Measurements from ENCODE around the gene PCDHB1. TPM values are rescaled to one million over a fixed set of nuclear protein-coding genes. Genes with fewer than 3 reads are reported as not detected.

Gene PCDHB1
- total RNA-seq, 6 donors from 2014 or later: 0.09 to 1.0 (median 0.19) TPM

DNA sequence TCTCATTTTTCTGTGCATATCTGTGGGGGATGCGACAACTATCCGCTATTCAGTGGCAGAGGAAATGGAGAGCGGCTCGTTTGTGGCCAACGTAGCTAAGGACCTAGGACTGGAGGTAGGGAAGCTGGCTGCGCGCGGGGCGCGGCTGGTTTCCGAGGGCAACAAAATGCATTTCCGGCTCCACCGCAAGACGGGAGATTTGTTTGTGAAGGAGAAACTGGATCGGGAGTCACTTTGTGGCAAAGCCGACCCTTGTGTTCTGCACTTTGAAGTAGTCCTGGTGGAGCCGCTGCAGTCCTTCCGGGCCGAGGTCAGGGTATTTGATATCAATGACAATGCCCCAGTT is 320 bp downstream of the PCDHB1 start:
- no peak overlapping the region for H3K27ac ChIP-seq
- ATAC-seq (ENCODE audit: low FRiP score in 2 of 2): peak in 1 of 2 donors; percentile 23
- H3K9me3 ChIP-seq: no peaks in the 10 kb centered on the region
- H3K27me3 ChIP-seq: no peaks in the 10 kb centered on the region
- peak overlapping the region; percentile 37 to 59 (median 52) for H3K4me3 ChIP-seq
- no peaks in the 10 kb centered on the region for H3K36me3 ChIP-seq
- no peaks in the 10 kb centered on the region for H3K4me1 ChIP-seq
- 11 to 14% methylated on average over 18 to 19 of the region's 19 CpGs for WGBS, 2 donors
- TF ChIP-seq, protein P1, sequence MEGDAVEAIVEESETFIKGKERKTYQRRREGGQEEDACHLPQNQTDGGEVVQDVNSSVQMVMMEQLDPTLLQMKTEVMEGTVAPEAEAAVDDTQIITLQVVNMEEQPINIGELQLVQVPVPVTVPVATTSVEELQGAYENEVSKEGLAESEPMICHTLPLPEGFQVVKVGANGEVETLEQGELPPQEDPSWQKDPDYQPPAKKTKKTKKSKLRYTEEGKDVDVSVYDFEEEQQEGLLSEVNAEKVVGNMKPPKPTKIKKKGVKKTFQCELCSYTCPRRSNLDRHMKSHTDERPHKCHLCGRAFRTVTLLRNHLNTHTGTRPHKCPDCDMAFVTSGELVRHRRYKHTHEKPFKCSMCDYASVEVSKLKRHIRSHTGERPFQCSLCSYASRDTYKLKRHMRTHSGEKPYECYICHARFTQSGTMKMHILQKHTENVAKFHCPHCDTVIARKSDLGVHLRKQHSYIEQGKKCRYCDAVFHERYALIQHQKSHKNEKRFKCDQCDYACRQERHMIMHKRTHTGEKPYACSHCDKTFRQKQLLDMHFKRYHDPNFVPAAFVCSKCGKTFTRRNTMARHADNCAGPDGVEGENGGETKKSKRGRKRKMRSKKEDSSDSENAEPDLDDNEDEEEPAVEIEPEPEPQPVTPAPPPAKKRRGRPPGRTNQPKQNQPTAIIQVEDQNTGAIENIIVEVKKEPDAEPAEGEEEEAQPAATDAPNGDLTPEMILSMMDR (IDR thresholded peaks at IDR 0.05): no peak
- DNase-seq: peak in 1 of 2 donors; percentile 86

DNA sequence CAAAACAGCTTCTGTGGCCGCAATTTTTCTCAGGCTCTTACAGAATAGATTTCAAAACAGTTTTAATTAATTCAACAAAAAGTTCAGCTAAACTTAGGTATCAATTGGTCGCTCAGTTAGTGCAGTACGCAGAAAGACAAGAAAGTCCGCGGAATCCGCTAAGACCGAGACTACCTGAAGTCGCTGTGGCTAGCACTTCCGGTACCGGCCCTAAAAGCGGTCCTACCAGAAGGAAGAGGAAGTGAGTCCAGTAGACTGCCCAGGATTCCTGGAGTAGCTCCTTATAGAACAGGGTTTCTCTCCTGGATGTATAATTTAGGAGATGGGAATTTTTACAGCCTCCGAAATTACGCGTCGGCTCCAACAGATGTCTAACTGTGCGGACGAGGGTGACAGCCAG is 26.7 kb downstream of the PCDHB1 start:
- ATAC-seq (ENCODE audit: low FRiP score in 2 of 2) (no peak), DNase-seq (no peak)
- TF ChIP-seq, protein P1 (IDR thresholded peaks at IDR 0.05): no peak
- TF ChIP-seq POLR2AphosphoS5 (IDR thresholded peaks at IDR 0.05) (no peak), EP300 (IDR thresholded peaks at IDR 0.05) (no peak), POLR2A (IDR thresholded peaks at IDR 0.05) (no peak)
- Histone ChIP-seq H3K27me3 (no peaks in the 10 kb centered on the region), H3K36me3 (no peaks in the 10 kb centered on the region), H3K9me3 (peaks cover 0 to 15% (median 6%) of the 10 kb centered on the region in 4 donors), H3K4me3 (peak overlapping the region in 2 of 4 donors; percentile 2 to 27), H3K4me1 (no peaks in the 10 kb centered on the region), H3K27ac (no peak overlapping the region)
- 45 to 51% methylated on average over 17 of the region's 17 CpGs for WGBS, 2 donors

DNA sequence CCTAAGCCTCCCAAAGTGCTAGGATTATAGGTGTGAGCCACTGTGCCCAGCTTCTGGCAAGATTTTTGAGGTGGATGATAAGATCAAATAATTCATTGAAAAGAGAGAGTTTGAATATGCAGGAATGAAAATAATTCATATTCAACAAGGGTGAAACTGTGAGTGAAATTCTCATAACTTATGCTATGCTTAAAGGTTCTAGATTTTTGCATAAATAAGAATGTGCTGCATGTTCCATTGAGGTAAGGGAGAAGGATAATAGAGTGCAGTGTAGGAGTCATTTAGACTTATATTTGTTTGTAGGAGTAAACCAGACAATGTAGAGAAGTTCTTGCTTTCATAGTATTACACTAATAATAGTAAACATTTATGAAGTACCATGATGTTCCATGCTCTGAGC is 31.1 kb downstream of the PCDHB1 start:
- Histone ChIP-seq H3K4me3 (no peak overlapping the region), H3K36me3 (no peaks in the 10 kb centered on the region), H3K9me3 (peaks cover 2 to 11% (median 7%) of the 10 kb centered on the region in 4 donors), H3K4me1 (peaks cover 0 to 2% (median 0%) of the 10 kb centered on the region in 4 donors), H3K27me3 (no peaks in the 10 kb centered on the region), H3K27ac (no peak overlapping the region)
- ATAC-seq (ENCODE audit: low FRiP score in 2 of 2) (no peak), DNase-seq (no peak)
- no peak for TF ChIP-seq POLR2AphosphoS5 (IDR thresholded peaks at IDR 0.05)
- TF ChIP-seq, protein P1 (IDR thresholded peaks at IDR 0.05): no peak
- TF ChIP-seq POLR2A (IDR thresholded peaks at IDR 0.05): no peak
- TF ChIP-seq EP300 (IDR thresholded peaks at IDR 0.05): no peak

DNA sequence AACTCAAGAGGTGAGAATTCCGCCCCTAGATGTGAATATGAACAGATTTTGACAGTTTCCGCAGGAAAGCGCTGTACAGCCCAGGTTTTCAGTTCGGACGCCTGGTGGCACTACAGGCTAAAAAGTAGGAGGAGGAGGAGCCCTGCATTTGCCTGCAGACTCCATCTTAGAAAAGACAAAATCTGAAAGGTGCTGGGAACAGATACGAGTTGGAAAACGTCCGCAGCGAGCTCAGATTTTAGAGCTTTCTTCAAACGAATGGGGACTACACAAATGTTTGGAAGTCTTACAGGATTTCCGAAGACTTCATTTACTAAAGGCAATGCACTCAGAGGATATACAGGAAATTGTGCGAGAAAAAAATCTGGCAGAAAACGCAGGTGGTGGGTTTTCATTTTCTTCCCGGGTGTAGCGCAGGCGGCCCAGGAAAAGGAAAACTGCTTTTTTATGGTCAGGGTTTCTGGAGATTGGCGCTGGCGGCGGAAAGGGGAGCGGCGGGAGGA is 33.4 kb downstream of the PCDHB1 start:
- peak overlapping the region; percentile 8 to 50 (median 40) for H3K4me3 ChIP-seq
- 9 to 13% methylated on average over 21 of the region's 21 CpGs for WGBS, 2 donors
- peak in 1 of 2 donors; percentile 42 for DNase-seq
- H3K4me1 ChIP-seq: peaks cover 0 to 2% (median 0%) of the 10 kb centered on the region in 4 donors
- peaks cover 0 to 11% (median 5%) of the 10 kb centered on the region in 4 donors for H3K9me3 ChIP-seq
- no peaks in the 10 kb centered on the region for H3K36me3 ChIP-seq
- peak; percentile 83 to 88 for ATAC-seq (ENCODE audit: low FRiP score in 2 of 2)
- H3K27ac ChIP-seq: peak overlapping the region in 3 of 4 donors; percentile 50 to 70 (median 54)
- H3K27me3 ChIP-seq: no peaks in the 10 kb centered on the region
- TF ChIP-seq POLR2A (IDR thresholded peaks at IDR 0.05): no peak
- TF ChIP-seq, protein P1 (IDR thresholded peaks at IDR 0.05): peak in 4 of 6 experiments; percentile 33 to 47 (median 40)

Measured in upper lobe of left lung (tissue), 6 donors.